Stimulated activated CD4-positive, alpha-beta T cell treated with anti-CD3 and anti-CD28 coated beads, Interleukin-15, amount 100 ng/mL, for 1 hour (primary cell): Measurements from ENCODE around the gene CALR3.
"Not testable (repeated sequence)": the region's sequence is repeated elsewhere in the genome, so short reads cannot be mapped to it uniquely, and the experiment has no call there.

ENCODE experiments used
- DNase-seq, 2 donors: peaks; one replicate each; pipeline ENCODE4 v3.0.0-alpha.2; 2020; ENCODE audit warnings: low read depth in 1 of 2, low spot score in 1 of 2

Gene CALR3

GRCh38 chr19:16495982-16496612 lies at the start of gene CALR3, which contains the start of gene C19orf44:
Gene CALR3, minus strand, starts transcription at chr19:16496167. Its CDS starts 38 bp downstream, at chr19:16496129.
Gene C19orf44, plus strand, starts transcription at chr19:16496394. Its CDS starts 4,399 bp downstream, at chr19:16500793.
- peak; percentile 91 to 93 for DNase-seq

- no peak for DNase-seq
These were observed 48.7 kb upstream of the CALR3 start for GRCh38 chr19:16544473-16545231.

- not testable (repeated sequence) for DNase-seq
These were observed 47.8 kb upstream of the CALR3 start for GRCh38 chr19:16543734-16544133.

GRCh38 chr19:16542910-16543472 lies 47.0 kb upstream of the CALR3 start:
- no peak for DNase-seq

- peak; percentile 89 to 90 for DNase-seq
These were observed 46.3 kb upstream of the CALR3 start, which contains the start of gene CHERP for GRCh38 chr19:16542045-16542909. Gene CHERP, minus strand, starts transcription at chr19:16542437. Its CDS starts 59 bp downstream, at chr19:16542378.

GRCh38 chr19:16541526-16542044 lies 45.6 kb upstream of the CALR3 start:
- DNase-seq: no peak

- DNase-seq: no peak
These were observed 45.0 kb upstream of the CALR3 start for GRCh38 chr19:16540948-16541347.

- no peak for DNase-seq
These were observed 41.1 kb upstream of the CALR3 start for GRCh38 chr19:16537111-16537510.

GRCh38 chr19:16536130-16536529 lies 40.2 kb upstream of the CALR3 start:
- DNase-seq: no peak

GRCh38 chr19:16535381-16535780 lies 39.4 kb upstream of the CALR3 start:
- DNase-seq: no peak

GRCh38 chr19:16532440-16533234 lies 36.7 kb upstream of the CALR3 start:
- DNase-seq: no peak

- no peak for DNase-seq
These were observed 35.4 kb upstream of the CALR3 start for GRCh38 chr19:16531380-16531669.

GRCh38 chr19:16530540-16531379 lies 34.8 kb upstream of the CALR3 start:
- no peak for DNase-seq

- no peak for DNase-seq
These were observed 33.6 kb upstream of the CALR3 start for GRCh38 chr19:16529466-16530144.

- DNase-seq: no peak
These were observed 32.1 kb upstream of the CALR3 start for GRCh38 chr19:16527971-16528521.

- DNase-seq: no peak
These were observed 31.5 kb upstream of the CALR3 start for GRCh38 chr19:16527334-16527935.

GRCh38 chr19:16525751-16526481 lies 29.9 kb upstream of the CALR3 start:
- no peak for DNase-seq
